Breast epithelium (tissue), 3 donors: Measurements from ENCODE around the gene CEP131.

Experiments used
- POLR2A ChIP-seq: fragments of 450-650 bp; IDR thresholded peaks from one replicate; pipeline ENCODE4 v1.6.1; 2016; ENCODE audit warnings: antibody characterized with exemption, mild to moderate bottlenecking, moderate library complexity
- POLR2AphosphoS5 ChIP-seq, 3 donors: sonication (generic); formaldehyde crosslinking; IDR thresholded peaks; one replicate each; pipeline ENCODE4 v1.6.1; 2017; ENCODE audit warnings: antibody characterized with exemption in 3 of 3

GRCh38 chr17:81143200-81143527, 79.6 kb downstream of the CEP131 start:
- TF ChIP-seq POLR2A, result no peak
- TF ChIP-seq POLR2AphosphoS5 (IDR thresholded peaks at IDR 0.05), result no peak
